GM13977 (cell line): Measurements from ENCODE around the gene POC5.

ENCODE experiments used
- DNase-seq: peaks from one replicate; pipeline ENCODE4 v3.0.0; 2012; ENCODE audit warnings: low spot score
- CTCF ChIP-seq: IDR thresholded peaks from 2 replicates; pipeline ENCODE4 v1.5.1; 2012; ENCODE audit warnings: mild to moderate bottlenecking, control low read depth; ENCODE audit not compliant: insufficient read depth; ENCODE audit errors: extremely low read depth, missing control alignments
- in situ Hi-C: fragments of 300-500 bp; cut with MboI; formaldehyde crosslinking; loops from one replicate; pipeline ENCODE4 v1.12.0; 2022; ENCODE audit warnings: low sequenced_read_pairs, low pct_unique_long_range_greater_than_20kb, mixed read lengths, inconsistent platforms; ENCODE audit not compliant: unreplicated experiment

The POC5 gene

GRCh38 chr5:75666801-75667200 lies 50.4 kb downstream of the POC5 start:
- in situ Hi-C loops: no loop called here
- TF ChIP-seq CTCF: peak; percentile 4
- no peak for DNase-seq

- DNase-seq: no peak
- no peak for TF ChIP-seq CTCF
- in situ Hi-C loops: no loop called here
Measured at GRCh38 chr5:75664979-75665378, 52.3 kb downstream of the POC5 start.

- in situ Hi-C loops: no loop called here
- DNase-seq: no peak
Measured at GRCh38 chr5:75663579-75664284, 53.5 kb downstream of the POC5 start.

GRCh38 chr5:75662061-75662460 lies 55.2 kb downstream of the POC5 start:
- no peak for DNase-seq
- in situ Hi-C loops: no loop called here
- TF ChIP-seq CTCF: no peak

More at GRCh38 chr5:75663579-75664284, 53.5 kb downstream of the POC5 start:
- TF ChIP-seq CTCF: no peak

GRCh38 chr5:75660678-75661465 lies 56.4 kb downstream of the POC5 start:
- no peak for TF ChIP-seq CTCF
- DNase-seq: no peak
- in situ Hi-C loops: no loop called here

GRCh38 chr5:75659791-75660450 lies 57.3 kb downstream of the POC5 start:
- in situ Hi-C loops: no loop called here
- no peak for TF ChIP-seq CTCF
- no peak for DNase-seq
